Stimulated activated CD8-positive, alpha-beta memory T cell treated with anti-CD3 and anti-CD28 coated beads, Interleukin-12 subunit alpha, Interleukin-12 subunit beta, amount 100 ng/mL, for 24 hours (primary cell): ENCODE measurements around the gene SCNN1B.
"Not testable (repeated sequence)": the region's sequence is repeated elsewhere in the genome, so short reads cannot be mapped to it uniquely, and the experiment has no call there.

ENCODE experiments used
- DNase-seq: peaks from one replicate; pipeline ENCODE4 v3.0.0-alpha.2; 2020; ENCODE audit errors: extremely low read depth

SCNN1B gene

DNA sequence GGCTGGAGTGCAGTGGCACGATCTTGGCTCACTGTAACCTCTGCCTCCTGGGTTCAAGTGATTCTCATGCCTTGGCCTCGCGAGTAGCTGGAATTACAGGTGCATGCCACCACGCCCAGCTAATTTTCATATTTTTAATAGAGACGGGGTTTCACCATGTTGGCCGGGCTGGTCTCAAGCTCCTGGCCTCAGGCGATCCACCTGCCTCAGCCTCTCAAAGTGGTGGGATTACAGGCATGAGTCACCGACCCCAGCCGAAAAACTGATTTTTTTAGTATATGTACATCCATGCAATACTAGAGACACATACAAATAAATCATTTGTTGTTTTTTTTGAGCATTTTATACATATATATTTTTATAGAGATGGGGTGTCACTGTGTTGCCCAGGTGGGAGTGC, 79.6 kb downstream of the SCNN1B start:
- not testable (repeated sequence) for DNase-seq

DNA sequence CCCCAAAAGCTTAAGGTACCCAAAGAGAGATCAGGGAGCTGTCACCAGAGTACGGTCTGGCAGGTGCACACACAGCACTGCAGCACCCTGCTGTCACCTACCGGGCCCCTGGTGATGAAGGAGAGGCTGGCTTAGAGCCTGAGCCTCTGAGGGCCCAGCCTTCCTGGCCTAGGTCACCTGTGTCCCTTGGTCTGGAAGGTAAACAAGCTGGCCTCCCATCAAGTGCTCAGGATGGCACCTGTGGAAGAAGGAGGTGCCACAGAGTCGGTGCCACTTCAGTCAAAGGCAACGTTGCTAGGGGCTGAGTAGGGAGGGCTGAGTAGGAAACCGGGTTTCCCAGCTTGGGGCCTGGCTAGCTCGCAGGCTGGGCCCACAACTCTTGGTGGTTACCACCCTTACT, 80.2 kb downstream of the SCNN1B start:
- DNase-seq, result no peak

DNA sequence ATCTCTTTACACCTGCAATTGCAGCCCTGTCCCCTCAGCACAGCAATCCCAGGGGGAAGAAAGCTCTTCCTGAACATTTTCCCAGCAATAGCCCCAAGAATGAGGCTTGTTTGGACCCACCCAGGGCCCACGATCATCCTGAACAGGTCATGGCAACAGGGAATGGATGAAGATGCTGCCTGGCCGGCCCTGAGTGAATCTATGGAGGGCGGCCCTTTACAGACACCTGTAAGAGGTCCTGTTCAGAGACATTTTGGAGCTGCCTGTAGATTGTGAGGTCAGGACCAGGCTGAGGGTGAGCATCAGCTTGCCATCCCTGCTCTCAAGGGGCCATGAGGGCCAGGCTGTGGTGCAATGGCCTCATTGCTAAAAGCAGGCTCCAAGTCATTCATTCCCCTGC, 81.8 kb downstream of the SCNN1B start:
- DNase-seq, result no peak

GRCh38 chr16:23384878-23385277, 82.8 kb downstream of the SCNN1B start:
- DNase-seq, result no peak

DNA sequence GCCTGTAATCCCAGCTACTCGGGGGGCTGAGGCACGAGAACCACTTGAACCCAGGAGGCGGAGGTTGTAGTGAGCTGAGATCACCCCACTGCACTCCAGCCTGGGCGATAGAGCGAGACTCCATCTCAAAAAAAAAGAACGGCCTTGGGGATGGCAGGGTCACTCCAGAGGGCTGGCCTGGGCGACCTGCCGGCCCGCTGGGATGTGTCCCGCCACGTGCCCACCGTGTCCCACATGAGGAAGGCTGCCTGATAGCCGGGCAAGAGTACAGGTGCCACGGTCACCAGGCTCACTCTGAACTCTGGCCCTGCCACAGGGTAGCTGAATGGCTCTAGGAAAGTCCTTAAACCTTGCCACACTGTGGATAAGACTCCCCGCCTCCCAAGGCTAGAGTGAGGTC, 83.3 kb downstream of the SCNN1B start:
- no peak for DNase-seq

GRCh38 chr16:23387666-23388065, 85.6 kb downstream of the SCNN1B start:
- no peak for DNase-seq

GRCh38 chr16:23388786-23389185, 86.7 kb downstream of the SCNN1B start:
- DNase-seq, result no peak

DNA sequence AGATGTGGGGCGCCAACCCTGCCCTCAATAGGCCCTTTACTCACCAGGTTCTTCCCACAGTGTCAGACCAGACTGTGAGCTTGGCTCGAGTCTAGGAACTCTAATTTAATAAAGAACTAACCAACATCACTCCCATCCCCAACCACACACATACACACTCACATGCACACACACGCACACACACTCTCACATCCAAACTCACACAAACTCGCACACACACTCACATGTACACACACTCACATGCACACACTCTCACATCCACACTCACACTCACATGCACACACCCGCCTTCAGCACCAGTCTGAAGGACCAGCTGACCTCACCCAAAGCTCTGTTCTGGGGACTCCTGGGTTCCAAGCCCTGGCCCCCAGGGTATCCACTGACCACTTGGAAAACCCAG, 87.1 kb downstream of the SCNN1B start:
- no peak for DNase-seq

GRCh38 chr16:23389936-23390335, 87.8 kb downstream of the SCNN1B start:
- DNase-seq, result not testable (repeated sequence)

DNA sequence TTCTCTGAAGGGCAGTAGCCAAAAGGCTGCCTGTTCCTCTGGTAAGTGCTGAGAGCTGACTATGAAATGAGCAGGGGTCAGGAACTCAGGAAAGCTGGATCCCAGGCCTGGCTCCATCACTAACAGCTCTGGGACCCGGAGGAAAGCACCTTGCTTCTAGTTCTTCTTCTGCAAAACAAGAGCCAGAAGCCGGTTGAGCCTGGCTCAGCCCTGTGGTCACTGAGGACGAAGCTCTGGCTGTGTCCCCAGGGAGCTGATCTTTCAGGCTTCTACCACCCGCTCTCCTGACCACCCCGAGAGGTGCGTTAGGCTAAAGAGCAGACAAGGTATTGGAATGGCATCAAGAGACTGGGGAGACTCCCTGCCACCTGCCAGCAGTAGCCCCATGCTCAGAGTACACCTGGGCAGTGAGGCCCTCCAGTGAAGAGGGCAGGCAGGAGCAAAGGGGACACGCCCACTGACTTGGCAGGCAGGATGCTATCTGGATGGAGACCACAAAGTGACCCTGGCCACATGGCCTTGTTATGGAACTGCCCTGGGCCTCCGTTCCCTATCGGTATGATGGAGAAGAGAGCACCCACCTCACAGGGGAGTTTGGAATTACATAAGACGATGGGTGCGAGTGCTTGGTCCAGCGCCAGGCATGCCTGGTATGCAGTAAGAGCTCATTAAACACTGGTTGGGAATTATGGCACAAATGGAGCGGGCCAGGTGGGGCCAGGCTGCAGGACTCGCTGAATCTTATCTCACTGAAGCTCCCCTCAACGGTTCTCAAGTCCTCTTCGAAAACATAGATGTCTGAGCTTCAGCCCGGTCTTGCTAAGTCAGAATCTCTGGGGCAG, 89.5 kb downstream of the SCNN1B start:
- no peak for DNase-seq

DNA sequence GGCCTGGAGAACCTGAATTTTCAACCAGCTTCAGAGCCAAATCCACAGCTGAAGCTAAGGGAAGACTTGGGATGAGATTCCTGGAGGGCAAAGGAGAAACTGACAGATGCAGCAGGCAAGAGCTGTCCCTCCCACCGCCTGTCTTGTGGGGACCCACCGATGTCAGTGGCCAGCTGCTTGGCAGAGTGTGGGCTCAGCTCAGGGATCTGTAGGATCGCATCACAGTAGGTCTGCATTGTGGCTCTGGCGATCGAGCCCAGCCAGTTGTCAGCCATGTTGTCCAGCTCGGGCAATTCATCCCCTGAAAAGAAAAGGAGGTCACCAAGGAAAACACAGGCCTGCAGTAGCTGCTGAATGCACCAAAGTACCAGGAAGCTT, 90.1 kb downstream of the SCNN1B start:
- no peak for DNase-seq

- DNase-seq, result no peak
Measured at GRCh38 chr16:23394141-23394831, 92.2 kb downstream of the SCNN1B start.

- DNase-seq, result no peak
Measured at GRCh38 chr16:23395732-23396131, 93.6 kb downstream of the SCNN1B start.

DNA sequence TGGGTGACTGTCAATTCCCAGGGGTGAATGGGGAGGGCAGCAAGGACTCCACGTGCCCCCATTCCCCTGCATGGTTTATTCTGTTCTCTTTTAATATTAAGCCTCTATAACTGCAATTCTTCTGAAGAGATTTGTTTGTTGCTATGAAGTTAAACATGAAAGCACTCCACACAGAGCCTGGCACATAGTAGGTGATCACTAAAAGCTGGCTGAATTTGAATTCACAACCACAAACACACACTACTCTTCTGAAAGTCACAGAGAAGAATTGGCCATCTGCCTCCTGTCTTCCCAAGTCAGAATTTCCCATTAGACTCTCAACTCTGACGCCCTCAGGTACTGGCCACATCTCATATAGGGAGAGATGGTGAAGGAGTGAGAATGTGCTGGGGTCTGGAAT, 95.4 kb downstream of the SCNN1B start:
- DNase-seq, result no peak

DNA sequence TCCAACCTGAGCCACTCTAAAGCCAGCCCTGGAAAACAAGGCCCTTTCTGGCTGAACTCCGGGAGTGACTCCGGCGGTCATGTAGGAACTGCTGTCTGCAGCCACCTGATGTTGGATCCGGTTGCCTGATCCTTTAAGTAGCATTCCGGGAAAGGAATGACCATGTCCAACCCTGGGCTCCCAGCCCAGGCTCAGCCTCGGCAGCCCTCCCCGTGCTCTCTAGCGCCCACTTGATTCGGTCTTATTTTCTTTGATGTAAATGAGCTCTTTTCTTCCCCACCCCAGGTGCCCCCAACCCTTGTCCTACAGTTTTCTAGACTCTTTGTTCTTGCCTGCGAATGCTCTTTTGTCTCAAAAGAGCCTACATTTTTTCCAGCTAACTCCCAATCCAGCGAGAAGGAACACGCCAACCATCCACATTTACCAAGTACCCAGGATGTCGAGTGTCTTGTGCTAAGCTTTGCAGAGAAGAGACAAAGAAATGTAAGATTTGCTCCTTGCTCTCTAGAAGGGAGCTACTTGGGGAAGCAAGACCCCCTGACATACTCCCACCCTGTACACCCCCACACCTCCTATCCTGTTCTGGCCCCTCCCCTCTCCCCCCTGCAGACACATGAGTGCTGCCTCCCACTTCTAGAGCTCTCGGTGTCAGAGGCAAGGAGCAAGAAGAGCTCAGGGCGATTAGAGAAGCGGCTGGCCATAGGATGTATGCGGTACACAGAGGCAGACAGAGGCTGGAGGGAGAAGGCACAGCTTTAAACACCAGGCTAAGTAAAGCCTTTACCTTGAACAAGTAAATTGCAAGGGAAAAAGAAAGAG, 97.1 kb downstream of the SCNN1B start:
- DNase-seq, result no peak

DNA sequence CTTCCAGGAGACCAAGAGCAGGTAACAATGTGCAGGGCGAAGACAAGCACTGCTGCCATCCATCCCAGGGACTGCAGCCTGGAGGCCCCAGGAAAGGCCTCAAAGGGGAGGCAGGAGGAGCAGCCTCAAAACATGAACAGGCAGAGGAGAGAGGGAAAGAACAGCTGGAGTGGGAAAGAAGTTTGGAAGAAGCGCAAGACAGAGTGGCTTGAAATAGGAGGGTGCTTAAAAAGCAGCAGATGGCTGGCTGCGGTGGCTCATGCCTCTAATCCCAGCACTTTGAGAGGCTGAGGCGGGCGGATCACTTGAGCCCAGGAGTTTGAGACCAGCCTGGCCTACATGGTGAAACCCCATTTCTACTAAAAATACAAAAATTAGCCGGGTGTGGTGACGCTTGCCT, 98.3 kb downstream of the SCNN1B start:
- not testable (repeated sequence) for DNase-seq

DNA sequence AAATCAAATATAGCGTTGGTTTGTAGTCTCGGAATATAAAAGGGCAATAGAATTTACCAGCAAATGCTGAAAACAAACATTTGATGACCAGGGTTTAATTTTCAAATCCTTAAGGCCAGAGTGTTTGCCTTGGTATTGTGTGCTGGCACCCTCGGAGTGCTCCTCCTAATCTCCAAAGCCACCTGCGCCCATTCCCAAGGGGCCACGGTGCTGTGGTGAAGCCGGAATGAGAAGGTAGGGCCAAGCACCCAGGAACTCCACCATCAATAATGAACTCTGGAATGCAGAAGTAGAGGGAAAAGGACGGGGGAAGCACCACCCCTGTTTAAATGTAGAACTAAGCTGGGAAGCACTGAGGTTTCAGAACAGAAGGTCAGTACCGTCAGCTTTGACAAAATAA, 99.0 kb downstream of the SCNN1B start:
- DNase-seq, result no peak

DNA sequence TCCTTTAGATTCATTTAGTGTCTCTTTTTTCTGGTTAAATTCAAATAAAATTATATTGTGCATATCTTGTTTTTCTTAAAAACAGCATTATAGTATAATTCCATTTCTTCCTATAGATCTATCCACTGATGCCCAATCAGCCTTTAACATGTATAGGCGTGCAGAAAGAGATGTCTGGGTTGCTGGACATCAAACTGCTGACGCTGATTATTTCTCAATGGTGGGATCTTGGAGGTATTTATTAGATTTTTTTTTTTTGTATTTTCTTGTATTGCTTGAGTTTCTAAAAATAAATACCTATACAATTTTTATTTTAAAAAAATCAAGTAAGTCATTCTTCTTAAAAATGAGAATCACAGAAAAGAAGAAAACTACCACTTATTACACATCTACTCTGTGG, 100.0 kb downstream of the SCNN1B start:
- no peak for DNase-seq

DNA sequence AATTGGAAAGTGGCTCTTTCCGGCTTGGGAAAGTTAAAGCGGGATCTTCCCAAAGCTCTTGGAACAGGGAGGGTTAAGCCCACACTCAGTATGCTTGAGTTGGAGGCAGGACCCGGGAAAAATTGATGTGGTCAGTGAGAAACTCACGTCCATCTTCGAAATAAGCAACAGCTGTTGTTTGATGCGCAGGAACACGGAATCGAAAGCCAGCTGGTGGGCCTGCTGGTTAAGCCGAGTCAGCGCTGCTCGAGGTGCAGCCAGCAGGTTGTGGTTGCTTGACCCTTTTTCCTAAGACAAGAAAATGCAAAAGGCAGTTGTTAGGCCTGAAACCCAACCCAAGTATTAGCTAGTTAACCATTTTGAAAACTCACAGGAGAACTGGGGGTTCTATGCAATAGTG, 101.4 kb downstream of the SCNN1B start:
- no peak for DNase-seq

- DNase-seq, result no peak
Measured at GRCh38 chr16:23406024-23406423, 103.9 kb downstream of the SCNN1B start.

DNA sequence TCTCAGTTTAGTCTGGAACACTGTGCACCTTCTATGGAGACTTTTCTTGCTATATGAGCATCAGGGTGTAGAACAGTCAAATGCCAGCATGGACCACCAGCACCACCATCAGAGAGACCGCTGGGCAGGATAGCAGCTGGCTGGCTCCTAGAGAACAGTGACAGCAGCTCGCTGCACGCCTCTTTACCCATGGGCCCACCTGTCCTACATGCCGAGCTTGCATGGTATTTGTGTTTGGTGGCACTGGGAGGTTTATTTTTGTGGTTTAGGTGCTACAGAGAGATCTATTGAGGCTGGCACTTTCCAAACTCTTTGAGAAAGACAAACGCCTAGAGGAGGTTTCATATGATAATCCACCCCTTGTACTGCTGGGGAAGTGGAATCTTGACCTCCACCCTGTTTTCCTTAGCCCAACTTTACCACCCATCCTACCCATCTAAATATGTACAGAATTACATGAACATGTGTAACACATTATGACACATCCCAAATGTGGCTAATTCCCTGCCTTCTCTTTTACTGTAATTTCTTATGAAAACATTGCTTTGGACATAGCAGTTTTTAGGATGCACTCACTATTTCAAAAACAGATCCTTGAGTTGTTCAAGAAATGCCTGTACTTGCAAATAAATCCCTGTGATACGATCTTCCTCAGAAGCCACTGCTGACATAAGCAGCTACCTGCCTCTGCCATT, 104.6 kb downstream of the SCNN1B start:
- no peak for DNase-seq
